Fibroblast of lung (primary cell): ENCODE data around the gene TTLL6. TPM values are rescaled to one million over a fixed set of nuclear protein-coding genes. Genes with fewer than 3 reads are reported as not detected.

Experiments
- DNase-seq, 2 donors: peaks; one replicate each; pipeline versions ENCODE4 v3.0.0 to v3.0.0-alpha.2; 2010; ENCODE audit warnings: low read depth in 2 of 2
- H2AFZ ChIP-seq: 2 replicates; pipeline ENCODE4 v1.5.1; 2012; ENCODE audit warnings: low read length, control low read depth, inconsistent platforms
- H3K27ac ChIP-seq: 2 replicates; pipeline ENCODE4 v1.5.1; 2011; ENCODE audit warnings: low read length, control low read depth; ENCODE audit not compliant: insufficient read depth
- H3K27me3 ChIP-seq: 2 replicates; pipeline ENCODE4 v1.5.1; 2011; ENCODE audit warnings: mild to moderate bottlenecking, low read length; ENCODE audit not compliant: control insufficient read depth, insufficient read depth
- H3K36me3 ChIP-seq: 2 replicates; pipeline ENCODE4 v1.5.1; 2011; ENCODE audit warnings: low read length; ENCODE audit not compliant: control insufficient read depth, insufficient read depth
- H3K4me1 ChIP-seq: 2 replicates; pipeline ENCODE4 v1.5.1; 2011; ENCODE audit warnings: low read length; ENCODE audit not compliant: control insufficient read depth, insufficient read depth; ENCODE audit errors: extremely low read depth
- H3K4me2 ChIP-seq: 2 replicates; pipeline ENCODE4 v1.5.1; 2011; ENCODE audit warnings: low read length, control low read depth; ENCODE audit not compliant: insufficient read depth; ENCODE audit errors: extremely low read depth
- H3K4me3 ChIP-seq, 4 experiments: fragments of 200-600 bp in 1 of 4; sonication (generic) in 1 of 4; replicated peaks in 1 of 4; 2 replicates each; pipeline ENCODE4 v1.5.1; 2011 to 2016; ENCODE audit warnings: low read length in 4 of 4, low read depth in 3 of 4, mild to moderate bottlenecking in 3 of 4, control low read depth in 2 of 4, inconsistent platforms in 1 of 4, mixed read lengths in 1 of 4; ENCODE audit not compliant: insufficient read depth in 1 of 4; ENCODE audit errors: control extremely low read depth in 1 of 4
- H3K79me2 ChIP-seq: 2 replicates; pipeline ENCODE4 v1.5.1; 2012; ENCODE audit warnings: mild to moderate bottlenecking, low read length, inconsistent platforms; ENCODE audit not compliant: control insufficient read depth, insufficient read depth
- H3K9ac ChIP-seq: 2 replicates; pipeline ENCODE4 v1.5.1; 2011; ENCODE audit warnings: mild to moderate bottlenecking, low read length, control low read depth; ENCODE audit not compliant: insufficient read depth
- H3K9me3 ChIP-seq: 2 replicates; pipeline ENCODE4 v1.5.1; 2012; ENCODE audit warnings: low read depth, low read length; ENCODE audit not compliant: control insufficient read depth, insufficient read depth
- H4K20me1 ChIP-seq: 2 replicates; pipeline ENCODE4 v1.5.1; 2011; ENCODE audit warnings: low read length; ENCODE audit not compliant: control insufficient read depth, insufficient read depth; ENCODE audit errors: extremely low read depth
- EZH2 ChIP-seq: IDR thresholded peaks from 2 replicates; pipeline ENCODE4 v1.5.1; 2012; ENCODE audit warnings: low read length, control low read depth, mild to moderate bottlenecking; ENCODE audit errors: missing control alignments
- polyA plus RNA-seq, 2 donors: library from polyadenylated mRNA; depleted of rRNA in 1 of 2; stranded (reverse) in 1 of 2; unstranded in 1 of 2; fragments of >200 nt; gene quantifications; 2 replicates each; pipeline ENCODE4 v1.2.1, GENCODE V29; 2011 to 2012; ENCODE audit warnings: missing spikeins in 1 of 2
- total RNA-seq: library from RNA; depleted of rRNA; stranded (reverse); fragments of >200 nt; gene quantifications from 2 replicates; pipeline ENCODE4 v1.2.1, GENCODE V29; 2014
- TF ChIP-seq, protein P1 (sequence below), 2 donors: IDR thresholded peaks in 1 of 2; conservative IDR thresholded peaks in 1 of 2; 1 replicate in 1 of 2; 2 replicates in 1 of 2; pipeline ENCODE4 v1.5.1; 2011 to 2012; ENCODE audit warnings: low read length in 2 of 2, control low read depth in 1 of 2, inconsistent platforms in 1 of 2, low read depth in 1 of 2, mild to moderate bottlenecking in 1 of 2

Gene TTLL6
- total and polyA plus RNA-seq, 2 donors (not counting 1 experiment from before 2014, with no cell fraction given), result 0.17 TPM; not detected in 1

DNA sequence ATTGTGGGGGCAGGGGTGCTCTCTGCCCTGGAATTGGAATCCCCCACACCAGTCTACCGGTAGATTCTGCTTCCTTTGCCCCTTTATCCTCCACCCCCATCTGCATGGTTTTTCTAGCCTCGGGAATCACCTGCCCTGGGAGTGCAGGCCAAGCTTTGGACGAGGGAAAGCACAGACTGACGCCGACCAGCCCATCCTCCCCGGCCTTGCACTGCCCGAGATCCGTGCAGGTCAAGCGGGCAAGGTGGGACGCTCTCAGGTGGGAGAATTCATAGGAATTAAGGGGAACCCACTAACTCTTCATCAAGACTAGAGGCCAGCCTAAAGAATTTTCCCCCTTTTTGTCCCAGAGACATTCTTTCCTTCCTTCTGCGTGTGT is 78.6 kb downstream of the TTLL6 start:
- Histone ChIP-seq H3K27ac (no peak overlapping the region), H4K20me1 (no peaks in the 10 kb centered on the region), H3K4me1 (no peaks in the 10 kb centered on the region), H3K9ac (no peak overlapping the region), H3K9me3 (no peaks in the 10 kb centered on the region), H2AFZ (no peak overlapping the region), H3K79me2 (no peaks in the 10 kb centered on the region), H3K4me2 (no peak overlapping the region), H3K27me3 (peaks cover 80% of the 10 kb centered on the region), H3K36me3 (no peaks in the 10 kb centered on the region), H3K4me3 (no peak overlapping the region)
- no peak for DNase-seq
- TF ChIP-seq, protein P1, sequence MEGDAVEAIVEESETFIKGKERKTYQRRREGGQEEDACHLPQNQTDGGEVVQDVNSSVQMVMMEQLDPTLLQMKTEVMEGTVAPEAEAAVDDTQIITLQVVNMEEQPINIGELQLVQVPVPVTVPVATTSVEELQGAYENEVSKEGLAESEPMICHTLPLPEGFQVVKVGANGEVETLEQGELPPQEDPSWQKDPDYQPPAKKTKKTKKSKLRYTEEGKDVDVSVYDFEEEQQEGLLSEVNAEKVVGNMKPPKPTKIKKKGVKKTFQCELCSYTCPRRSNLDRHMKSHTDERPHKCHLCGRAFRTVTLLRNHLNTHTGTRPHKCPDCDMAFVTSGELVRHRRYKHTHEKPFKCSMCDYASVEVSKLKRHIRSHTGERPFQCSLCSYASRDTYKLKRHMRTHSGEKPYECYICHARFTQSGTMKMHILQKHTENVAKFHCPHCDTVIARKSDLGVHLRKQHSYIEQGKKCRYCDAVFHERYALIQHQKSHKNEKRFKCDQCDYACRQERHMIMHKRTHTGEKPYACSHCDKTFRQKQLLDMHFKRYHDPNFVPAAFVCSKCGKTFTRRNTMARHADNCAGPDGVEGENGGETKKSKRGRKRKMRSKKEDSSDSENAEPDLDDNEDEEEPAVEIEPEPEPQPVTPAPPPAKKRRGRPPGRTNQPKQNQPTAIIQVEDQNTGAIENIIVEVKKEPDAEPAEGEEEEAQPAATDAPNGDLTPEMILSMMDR (conservative IDR thresholded peaks at IDR 0.05 in 1 of 2, IDR thresholded peaks at IDR 0.05 in 1 of 2; ENCODE audit: low read depth in 1 of 2, low read length in 2 of 2), result no peak
- peak; percentile 12 for TF ChIP-seq EZH2

DNA sequence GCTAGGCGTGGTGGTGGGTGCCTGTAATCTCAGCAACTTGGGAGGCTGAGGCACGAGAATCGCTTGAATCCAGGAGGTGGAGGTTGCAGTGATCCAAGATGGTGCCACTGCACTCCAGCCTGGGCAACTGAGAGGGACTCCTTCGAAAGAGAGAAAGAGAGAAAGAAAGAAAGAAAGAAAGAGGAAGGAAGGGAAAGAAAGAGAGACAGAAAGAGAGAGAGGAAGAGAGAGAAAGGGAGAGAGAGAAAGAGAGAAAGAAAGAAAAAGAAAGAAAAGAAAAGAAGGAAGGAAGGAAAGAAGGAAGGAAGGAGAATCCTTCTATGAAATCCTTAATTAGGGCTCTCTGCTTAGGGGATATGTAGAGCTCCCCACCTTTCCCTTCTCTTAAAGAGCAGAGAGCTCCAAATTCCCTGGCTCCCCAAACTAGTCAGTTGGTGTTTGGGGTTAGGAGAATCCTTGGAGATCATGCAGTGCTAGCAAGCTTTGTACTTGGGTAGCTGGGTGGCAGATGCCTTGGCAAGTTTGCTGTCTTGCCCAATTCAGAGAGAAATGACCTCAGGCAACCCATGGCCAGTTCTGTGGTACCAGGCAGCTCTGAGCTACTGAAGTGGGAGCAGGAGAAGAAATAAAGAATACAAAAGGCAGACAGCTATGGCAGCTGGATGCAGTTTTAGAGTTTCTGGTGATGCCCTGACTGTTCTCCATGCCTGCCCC is 79.5 kb downstream of the TTLL6 start:
- Histone ChIP-seq H3K27ac (no peak overlapping the region), H3K9me3 (no peaks in the 10 kb centered on the region), H2AFZ (no peak overlapping the region), H3K27me3 (peaks cover 82% of the 10 kb centered on the region), H3K9ac (no peak overlapping the region), H3K4me2 (no peak overlapping the region), H3K4me3 (no peak overlapping the region), H4K20me1 (no peaks in the 10 kb centered on the region), H3K4me1 (no peaks in the 10 kb centered on the region), H3K36me3 (no peaks in the 10 kb centered on the region), H3K79me2 (no peaks in the 10 kb centered on the region)
- DNase-seq, result no peak
- no peak for TF ChIP-seq EZH2
- TF ChIP-seq, protein P1 (conservative IDR thresholded peaks at IDR 0.05 in 1 of 2, IDR thresholded peaks at IDR 0.05 in 1 of 2; ENCODE audit: low read depth in 1 of 2, low read length in 2 of 2), result no peak

DNA sequence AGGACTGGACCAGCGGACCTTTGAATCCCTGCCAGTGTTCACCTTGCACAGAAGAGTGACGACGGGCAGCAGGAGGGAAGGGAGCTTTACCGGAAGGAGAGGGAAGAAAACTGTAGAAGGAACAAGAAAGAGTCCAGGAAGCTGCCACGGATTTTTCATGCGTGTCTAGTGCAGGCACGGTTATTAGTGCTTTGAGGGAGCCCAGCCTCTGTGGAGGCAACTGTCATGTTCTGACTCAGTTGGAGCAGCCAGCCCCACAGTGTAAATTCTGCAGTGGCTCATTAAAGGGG is 82.0 kb downstream of the TTLL6 start:
- Histone ChIP-seq H3K4me1 (no peaks in the 10 kb centered on the region), H4K20me1 (no peaks in the 10 kb centered on the region), H3K27me3 (peaks cover 84% of the 10 kb centered on the region), H2AFZ (no peak overlapping the region), H3K27ac (no peak overlapping the region), H3K79me2 (no peaks in the 10 kb centered on the region), H3K9ac (no peak overlapping the region), H3K4me2 (no peak overlapping the region), H3K36me3 (no peaks in the 10 kb centered on the region), H3K9me3 (no peaks in the 10 kb centered on the region), H3K4me3 (no peak overlapping the region)
- DNase-seq, result no peak
- TF ChIP-seq EZH2, result no peak
- TF ChIP-seq, protein P1 (conservative IDR thresholded peaks at IDR 0.05 in 1 of 2, IDR thresholded peaks at IDR 0.05 in 1 of 2; ENCODE audit: low read depth in 1 of 2, low read length in 2 of 2), result no peak
